ENCODE measurements around the gene DUOX2. TPM values are rescaled to one million over a fixed set of nuclear protein-coding genes. Genes with fewer than 3 reads are reported as not detected.

DUOX2 gene
- total and polyA plus RNA-seq, 2 donors (not counting 1 experiment from before 2014, with no cell fraction given): 0.32 TPM; not detected in 1

GRCh38 chr15:45150997-45151396 lies 37.0 kb upstream of the DUOX2 start:
- no peaks in the 10 kb centered on the region for H3K9me3 Mint-ChIP-seq (ENCODE audit: insufficient read depth)
- no peak overlapping the region for H3K4me3 ChIP-seq (ENCODE audit: control extremely low read depth in 1 of 5, extremely low read depth in 1 of 5, insufficient read depth in 1 of 5, low read depth in 2 of 5, low read length in 4 of 5)
- no peaks in the 10 kb centered on the region for H3K4me1 Mint-ChIP-seq
- no peak overlapping the region for H2AFZ ChIP-seq (ENCODE audit: insufficient read depth, low read depth, low read length, poor library complexity, severe bottlenecking)
- ATAC-seq (ENCODE audit: low read depth) (no peak), DNase-seq (no peak)
- H3K27me3 Mint-ChIP-seq: no peaks in the 10 kb centered on the region
- H3K27ac ChIP-seq (ENCODE audit: low read length in 2 of 2): no peak overlapping the region
- CTCF ChIA-PET: no interaction called here
- H3K27me3 ChIP-seq (replicated peaks in 1 of 4; ENCODE audit: control extremely low read depth in 1 of 4, control insufficient read depth in 3 of 4, insufficient read depth in 4 of 4, low read length in 3 of 4): no peaks in the 10 kb centered on the region
- H3K79me2 ChIP-seq (ENCODE audit: control insufficient read depth, insufficient read depth, low read length): no peaks in the 10 kb centered on the region
- no peak for TF ChIP-seq CTCF (IDR thresholded peaks at IDR 0.05)
- no peak for TF ChIP-seq EZH2 (IDR thresholded peaks at IDR 0.05; ENCODE audit: borderline replicate concordance, insufficient read depth, low read depth, low read length, poor library complexity, severe bottlenecking)
- no peak overlapping the region for H3K9ac ChIP-seq (ENCODE audit: low read length)
- H3K4me2 ChIP-seq (replicated peaks; ENCODE audit: low read depth, low read length, poor library complexity, severe bottlenecking): no peak overlapping the region
- no peak overlapping the region for H3K27ac Mint-ChIP-seq
- no peaks in the 10 kb centered on the region for H3K9me3 ChIP-seq (ENCODE audit: control extremely low read depth in 1 of 3, control insufficient read depth in 2 of 3, insufficient read depth in 1 of 3, low read length in 2 of 3)
- H3K4me3 Mint-ChIP-seq: no peak overlapping the region
- no peaks in the 10 kb centered on the region for H4K20me1 ChIP-seq (ENCODE audit: control insufficient read depth, insufficient read depth, low read length, poor library complexity, severe bottlenecking)
- H3K4me1 ChIP-seq (ENCODE audit: control insufficient read depth in 2 of 2, insufficient read depth in 2 of 2, low read length in 2 of 2): no peaks in the 10 kb centered on the region
- no peaks in the 10 kb centered on the region for H3K36me3 ChIP-seq (replicated peaks in 1 of 2; ENCODE audit: control extremely low read depth in 1 of 2, control insufficient read depth in 1 of 2, extremely low read depth in 1 of 2, insufficient read depth in 2 of 2, low read length in 1 of 2)
- WGBS (ENCODE audit: insufficient coverage): 98% methylated on average over 6 of the region's 6 CpGs
- POLR2A ChIA-PET: no interaction called here
- intact Hi-C loops (cut with micrococcal nuclease): no loop called here

GRCh38 chr15:45150481-45150880 lies 36.5 kb upstream of the DUOX2 start:
- H3K9me3 ChIP-seq (ENCODE audit: control extremely low read depth in 1 of 3, control insufficient read depth in 2 of 3, insufficient read depth in 1 of 3, low read length in 2 of 3): no peaks in the 10 kb centered on the region
- no peak overlapping the region for H3K9ac ChIP-seq (ENCODE audit: low read length)
- ChIA-PET POLR2A (no interaction called here), CTCF (no interaction called here)
- no peak overlapping the region for H2AFZ ChIP-seq (ENCODE audit: insufficient read depth, low read depth, low read length, poor library complexity, severe bottlenecking)
- no peaks in the 10 kb centered on the region for H3K79me2 ChIP-seq (ENCODE audit: control insufficient read depth, insufficient read depth, low read length)
- DNase-seq (no peak), ATAC-seq (ENCODE audit: low read depth) (no peak)
- H3K4me3 ChIP-seq (ENCODE audit: control extremely low read depth in 1 of 5, extremely low read depth in 1 of 5, insufficient read depth in 1 of 5, low read depth in 2 of 5, low read length in 4 of 5): no peak overlapping the region
- no peak overlapping the region for H3K4me3 Mint-ChIP-seq
- no peaks in the 10 kb centered on the region for H3K36me3 ChIP-seq (replicated peaks in 1 of 2; ENCODE audit: control extremely low read depth in 1 of 2, control insufficient read depth in 1 of 2, extremely low read depth in 1 of 2, insufficient read depth in 2 of 2, low read length in 1 of 2)
- no peaks in the 10 kb centered on the region for H3K27me3 ChIP-seq (replicated peaks in 1 of 4; ENCODE audit: control extremely low read depth in 1 of 4, control insufficient read depth in 3 of 4, insufficient read depth in 4 of 4, low read length in 3 of 4)
- no peaks in the 10 kb centered on the region for H3K27me3 Mint-ChIP-seq
- H3K4me1 ChIP-seq (ENCODE audit: control insufficient read depth in 2 of 2, insufficient read depth in 2 of 2, low read length in 2 of 2): no peaks in the 10 kb centered on the region
- H4K20me1 ChIP-seq (ENCODE audit: control insufficient read depth, insufficient read depth, low read length, poor library complexity, severe bottlenecking): no peaks in the 10 kb centered on the region
- no peaks in the 10 kb centered on the region for H3K9me3 Mint-ChIP-seq (ENCODE audit: insufficient read depth)
- H3K4me1 Mint-ChIP-seq: no peaks in the 10 kb centered on the region
- TF ChIP-seq CTCF (IDR thresholded peaks at IDR 0.05) (no peak), EZH2 (IDR thresholded peaks at IDR 0.05; ENCODE audit: borderline replicate concordance, insufficient read depth, low read depth, low read length, poor library complexity, severe bottlenecking) (no peak)
- H3K4me2 ChIP-seq (replicated peaks; ENCODE audit: low read depth, low read length, poor library complexity, severe bottlenecking): no peak overlapping the region
- intact Hi-C loops (cut with micrococcal nuclease): no loop called here
- H3K27ac ChIP-seq (ENCODE audit: low read length in 2 of 2): no peak overlapping the region
- H3K27ac Mint-ChIP-seq: no peak overlapping the region
- WGBS (ENCODE audit: insufficient coverage): 94% methylated on average over 2 of the region's 6 CpGs

Data from B cell (primary cell).